Stimulated activated CD4-positive, alpha-beta T cell treated with anti-CD3 and anti-CD28 coated beads, TNF-alpha, amount 100 ng/mL, for 4 hours (primary cell): Measurements from ENCODE around the gene KRTAP10-9.
"Not testable (repeated sequence)": the region's sequence is repeated elsewhere in the genome, so short reads cannot be mapped to it uniquely, and the experiment has no call there.

Experiments used
- DNase-seq, 3 experiments: peaks; one replicate each; pipeline ENCODE4 v3.0.0-alpha.2; 2020; ENCODE audit warnings: low read depth in 3 of 3

Gene KRTAP10-9

DNA sequence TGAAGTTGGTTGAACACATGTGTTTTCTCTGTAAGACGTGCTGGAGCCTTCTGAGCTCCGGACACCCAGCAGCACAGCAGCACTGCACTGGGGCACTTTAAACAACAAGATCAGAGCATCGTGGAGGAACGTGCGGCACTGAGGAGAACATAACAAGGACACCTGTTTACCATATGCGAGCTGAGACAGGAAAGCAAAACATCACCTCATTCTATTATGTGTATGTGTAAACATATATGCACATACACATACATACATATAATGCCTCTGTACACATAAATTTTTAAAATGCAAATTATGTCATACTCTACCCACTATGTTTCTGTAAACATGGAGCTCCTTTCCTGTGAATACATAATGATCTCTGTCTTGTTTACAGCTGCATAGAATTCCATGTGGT is 31.4 kb upstream of the KRTAP10-9 start:
- no peak for DNase-seq

DNA sequence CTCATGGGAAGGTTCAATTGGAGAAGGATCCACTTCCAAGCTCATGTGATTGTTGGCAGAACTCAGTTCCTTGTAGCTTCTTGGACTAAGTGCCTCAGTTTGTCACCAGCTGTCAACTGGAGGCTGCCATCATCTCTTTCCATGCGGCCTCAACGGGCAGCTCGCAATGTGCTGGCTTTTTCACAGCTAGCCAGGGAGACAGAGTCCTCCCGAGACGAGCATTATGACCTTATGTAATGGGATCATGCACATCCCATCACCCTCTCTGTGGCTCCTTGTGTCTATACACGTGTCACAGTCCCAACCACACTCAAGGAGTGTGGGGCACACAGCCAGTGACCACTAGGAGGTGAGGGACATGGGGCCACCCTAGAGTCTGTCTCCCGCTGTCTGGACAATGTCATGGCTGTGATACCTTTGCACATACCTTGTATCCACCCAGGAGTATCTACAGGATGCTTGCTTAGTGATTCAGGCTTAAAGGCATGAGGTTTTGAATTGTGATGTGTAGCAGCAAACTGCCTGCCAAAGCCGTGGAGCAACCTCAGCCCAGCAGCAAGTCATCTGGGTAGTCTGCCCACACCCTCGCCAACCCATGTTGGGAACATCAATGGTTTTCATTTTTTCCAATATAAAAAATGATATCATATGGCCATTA is 30.7 kb upstream of the KRTAP10-9 start:
- no peak for DNase-seq

DNA sequence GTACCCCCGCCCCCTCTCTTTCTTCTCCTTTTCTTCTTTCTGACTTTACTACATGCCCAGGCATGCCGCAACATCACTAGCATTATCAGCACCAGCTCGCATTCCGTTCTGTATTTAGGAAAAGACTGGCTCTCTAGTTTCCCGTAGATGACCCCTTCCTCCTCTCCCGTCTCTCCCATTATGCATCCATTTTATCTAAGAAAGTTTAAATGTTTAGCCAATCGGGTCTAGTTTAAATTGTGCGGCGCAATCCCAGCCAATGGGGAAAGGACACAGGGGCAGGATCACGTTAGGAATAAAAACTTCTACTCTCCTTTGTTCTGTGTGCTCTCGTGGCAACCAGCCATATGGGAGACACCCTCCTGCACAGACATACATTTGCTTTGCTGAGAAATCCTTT is 28.8 kb upstream of the KRTAP10-9 start:
- DNase-seq, result no peak

DNA sequence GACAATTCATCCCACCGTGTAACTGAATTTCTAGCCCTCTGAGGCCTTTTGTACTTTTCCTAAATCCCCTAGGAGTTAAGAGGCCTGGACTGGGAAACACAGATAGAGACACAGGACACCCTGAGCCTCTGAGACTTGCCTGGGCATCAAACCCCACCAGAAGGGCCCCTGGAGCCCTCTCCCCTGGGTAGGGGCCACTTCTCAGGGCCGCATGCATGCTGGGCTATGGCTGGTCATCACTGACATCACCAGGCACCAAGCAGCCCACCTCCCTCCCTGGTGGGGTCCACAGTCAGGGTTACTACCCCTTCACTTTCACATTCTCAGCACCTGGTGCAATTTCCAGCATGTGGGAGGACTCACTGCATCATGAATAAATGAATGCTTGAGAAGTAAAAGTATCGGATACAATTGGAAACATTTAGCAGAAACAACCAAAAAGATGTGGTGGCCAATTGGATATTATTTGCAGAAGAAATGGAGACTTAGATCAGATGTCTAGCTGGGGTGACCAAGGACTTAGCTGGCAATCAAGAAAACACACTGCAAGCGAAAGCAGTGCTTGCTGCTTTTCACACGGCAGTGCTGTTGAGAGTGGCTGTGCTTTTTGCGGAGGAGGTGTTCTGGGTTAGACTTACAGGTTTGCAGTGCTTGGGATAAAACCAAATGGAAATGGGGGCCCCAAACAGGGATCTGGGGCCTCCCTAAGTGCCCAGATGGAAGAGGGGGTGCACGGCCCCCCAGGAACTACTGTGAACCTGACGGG is 27.4 kb upstream of the KRTAP10-9 start:
- DNase-seq, result no peak

DNA sequence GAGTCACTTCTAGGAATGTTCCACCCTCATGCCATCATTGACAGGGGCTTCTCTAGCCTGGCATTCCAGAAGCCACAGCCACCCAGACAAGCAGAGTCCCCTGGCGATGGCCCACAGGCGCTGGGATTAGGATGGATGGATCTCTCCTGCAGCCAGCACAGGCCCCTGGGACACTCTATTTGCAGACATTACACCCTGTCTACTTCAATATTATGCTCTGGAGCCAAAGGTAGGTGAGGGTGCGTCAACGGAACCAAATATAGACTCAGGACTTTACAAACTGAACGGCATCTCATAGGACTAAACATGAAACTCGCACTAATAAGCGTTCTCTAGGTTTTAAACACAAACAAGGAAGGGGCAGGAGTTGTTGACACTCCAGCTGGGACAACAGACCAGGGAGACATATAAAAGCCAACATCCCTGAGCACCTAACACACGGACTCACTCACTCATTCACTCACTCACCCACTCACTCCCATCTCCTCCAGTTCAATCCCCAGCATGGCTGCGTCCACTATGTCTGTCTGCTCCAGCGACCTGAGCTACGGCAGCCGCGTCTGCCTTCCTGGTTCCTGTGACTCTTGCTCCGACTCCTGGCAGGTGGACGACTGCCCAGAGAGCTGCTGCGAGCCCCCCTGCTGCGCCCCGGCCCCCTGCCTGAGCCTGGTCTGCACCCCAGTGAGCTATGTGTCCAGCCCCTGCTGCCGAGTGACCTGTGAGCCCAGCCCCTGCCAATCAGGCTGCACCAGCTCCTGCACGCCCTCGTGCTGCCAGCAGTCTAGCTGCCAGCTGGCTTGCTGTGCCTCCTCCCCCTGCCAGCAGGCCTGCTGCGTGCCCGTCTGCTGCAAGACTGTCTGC is 26.5 kb upstream of the KRTAP10-9 start, which contains the start of gene KRTAP10-7:
TSS of gene KRTAP10-7 (plus strand) at position 480 of the 861 bp plus-strand sequence. CDS start at position 505, 25 bp downstream.
- DNase-seq, result not testable (repeated sequence)

DNA sequence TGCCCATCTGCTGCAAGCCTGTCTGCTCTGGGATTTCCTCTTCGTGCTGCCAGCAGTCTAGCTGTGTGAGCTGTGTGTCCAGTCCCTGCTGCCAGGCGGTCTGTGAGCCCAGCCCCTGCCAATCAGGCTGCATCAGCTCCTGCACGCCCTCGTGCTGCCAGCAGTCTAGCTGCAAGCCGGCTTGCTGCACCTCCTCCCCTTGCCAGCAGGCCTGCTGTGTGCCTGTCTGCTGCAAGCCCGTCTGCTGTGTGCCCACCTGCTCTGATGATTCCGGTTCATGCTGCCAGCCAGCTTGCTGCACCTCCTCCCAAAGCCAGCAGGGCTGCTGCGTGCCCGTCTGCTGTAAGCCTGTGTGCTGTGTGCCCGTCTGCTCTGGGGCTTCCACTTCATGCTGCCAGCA is 25.8 kb upstream of the KRTAP10-9 start:
- DNase-seq, result not testable (repeated sequence)

DNA sequence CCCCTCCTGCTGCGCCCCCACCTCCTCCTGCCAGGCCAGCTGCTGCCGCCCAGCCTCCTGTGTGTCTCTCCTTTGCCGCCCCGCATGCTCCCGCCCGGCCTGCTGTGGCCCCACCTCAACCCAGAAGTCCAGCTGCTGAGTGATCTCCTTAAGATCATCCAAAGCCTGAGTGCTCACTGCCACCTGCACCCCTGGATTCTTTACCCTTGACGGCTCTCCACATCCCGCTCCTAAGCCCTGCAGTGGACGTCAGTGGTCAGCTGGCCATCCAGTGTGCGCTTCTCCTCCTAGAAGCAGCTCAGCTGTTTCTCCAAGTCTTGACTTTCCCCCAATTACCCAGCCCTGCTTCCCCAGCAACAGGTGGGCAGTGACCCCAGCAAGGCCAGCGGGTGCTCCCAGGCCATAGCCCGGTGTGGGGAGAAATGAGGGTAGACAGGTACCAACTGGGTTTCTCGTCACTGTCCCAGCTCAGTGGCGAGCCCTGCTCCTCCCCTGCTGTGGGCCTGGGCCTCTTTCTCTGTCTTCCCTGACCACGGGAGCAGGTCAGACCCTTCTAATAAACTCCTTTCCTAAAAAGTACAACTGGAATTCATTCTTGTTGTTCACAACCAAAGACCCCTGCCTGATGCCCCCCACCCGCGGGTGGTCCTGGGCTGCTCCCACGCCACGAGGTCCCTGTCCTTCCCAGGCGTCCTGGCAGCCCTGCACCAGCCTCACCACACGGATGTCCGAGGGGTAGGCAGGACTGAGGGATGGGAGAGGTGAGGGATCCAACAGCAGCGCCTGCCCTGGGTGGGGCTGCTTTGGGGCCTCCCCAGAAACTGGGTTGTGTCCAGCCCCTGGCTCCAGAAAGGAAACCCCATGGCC is 25.1 kb upstream of the KRTAP10-9 start:
- DNase-seq, result no peak

DNA sequence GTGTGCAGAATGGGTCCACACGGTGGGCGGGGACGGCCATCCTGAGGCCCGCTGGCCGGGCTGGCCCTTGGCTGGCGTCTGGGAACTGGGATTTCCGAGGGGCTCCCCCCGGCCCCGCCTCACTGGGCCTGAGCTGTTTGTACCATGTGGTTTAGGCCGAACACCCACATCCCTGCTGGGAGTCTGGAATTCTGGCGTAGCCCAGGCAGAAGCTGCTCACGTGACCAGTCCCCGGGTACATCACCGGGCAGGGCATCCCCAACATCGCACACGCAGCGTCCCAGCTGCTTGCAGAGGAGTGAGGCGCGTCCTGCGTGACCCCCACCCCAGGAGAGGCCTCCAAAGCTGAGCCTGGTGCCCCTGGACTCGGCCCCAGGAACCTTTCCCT is 24.4 kb upstream of the KRTAP10-9 start:
- no peak for DNase-seq

DNA sequence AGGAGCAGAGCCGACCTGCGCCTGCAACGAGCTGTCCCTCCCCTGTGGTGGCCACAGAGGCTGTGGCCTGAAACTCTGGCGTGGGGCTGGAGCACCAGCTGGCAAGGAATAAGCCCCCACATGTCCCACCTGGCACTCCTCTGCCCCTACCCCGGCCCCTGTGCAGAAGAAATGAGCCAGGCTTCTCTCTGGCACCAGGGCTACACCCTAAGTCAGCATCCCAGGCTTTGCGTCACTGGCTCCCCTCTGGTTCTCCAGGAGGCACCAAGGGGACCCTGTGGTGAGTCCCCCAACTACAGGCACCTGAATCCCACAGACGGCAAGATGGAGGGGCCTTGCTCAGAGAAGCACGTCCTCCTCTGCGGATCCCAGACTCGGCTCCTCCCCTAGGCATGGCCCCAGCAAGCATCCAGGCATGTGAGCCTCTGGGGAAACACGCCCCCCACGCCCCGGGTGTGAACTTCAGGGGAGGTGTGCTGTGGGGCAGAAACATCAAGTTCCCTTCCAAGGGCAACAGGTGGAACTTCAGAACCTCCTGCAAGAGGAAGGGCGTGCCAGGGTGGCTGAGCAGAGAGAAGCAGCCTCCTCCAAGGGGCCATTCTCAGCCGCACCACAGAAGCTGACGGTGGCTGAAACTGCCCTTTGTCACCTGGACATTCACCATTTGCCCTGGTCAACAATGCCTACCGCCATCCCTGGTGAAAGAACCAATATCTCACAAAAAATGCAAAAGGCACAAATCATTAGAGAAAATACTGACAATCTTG is 23.6 kb upstream of the KRTAP10-9 start:
- no peak for DNase-seq

DNA sequence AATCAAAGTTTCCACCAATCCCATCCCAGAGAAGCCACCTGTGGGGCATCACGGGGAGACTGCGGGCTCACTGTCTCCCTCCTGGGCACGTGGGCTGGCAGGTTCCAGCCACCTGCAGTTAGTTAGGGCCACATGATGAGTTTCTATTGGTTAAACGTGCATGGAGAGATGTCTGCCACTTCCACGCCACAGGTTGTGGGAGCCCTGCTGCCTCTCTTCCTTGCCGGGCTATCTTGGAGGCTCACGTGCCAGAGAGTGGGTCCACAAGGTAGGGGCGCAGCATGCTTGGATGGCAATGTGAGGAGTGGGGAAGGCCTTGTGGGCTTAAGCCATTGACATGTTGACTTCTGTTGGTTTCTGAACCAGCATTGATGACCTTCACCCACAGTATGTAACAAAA is 23.0 kb upstream of the KRTAP10-9 start:
- DNase-seq, result no peak

DNA sequence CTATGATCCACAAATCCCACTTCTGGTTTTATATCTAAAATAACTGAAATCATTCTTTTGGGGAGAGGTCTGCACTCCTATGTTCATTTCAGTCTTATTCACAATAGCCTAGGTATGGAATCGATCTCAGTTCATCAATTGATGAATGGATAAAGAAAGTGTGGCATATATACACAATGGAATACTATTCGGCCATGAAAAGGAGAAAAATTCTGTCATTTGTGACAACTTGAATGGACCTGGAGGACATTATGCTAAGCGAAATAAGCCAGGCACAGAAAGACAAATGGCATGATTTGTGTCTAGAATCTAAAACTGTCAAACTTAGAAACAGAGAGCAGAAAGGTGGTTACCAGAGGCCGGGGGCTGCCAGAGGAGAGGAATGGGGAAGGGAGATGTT is 20.4 kb upstream of the KRTAP10-9 start:
- no peak for DNase-seq

DNA sequence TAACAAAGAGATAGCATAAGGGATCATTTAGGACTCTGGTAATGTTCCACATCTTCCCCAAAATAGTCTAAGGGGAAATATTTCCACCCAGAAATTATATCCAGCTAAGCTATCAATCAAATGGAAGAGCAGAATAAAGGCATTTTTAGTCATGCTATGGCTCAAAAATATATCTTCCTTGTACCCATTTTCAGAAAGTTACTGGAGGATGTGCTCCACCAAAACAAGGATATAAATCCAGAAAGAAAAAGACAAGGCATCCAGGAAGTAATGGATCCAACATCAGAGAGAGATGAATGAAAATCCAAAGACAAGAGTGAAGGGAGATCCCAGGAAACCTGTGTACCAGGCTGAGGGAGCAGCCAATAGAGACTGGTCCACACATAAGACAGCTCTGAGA is 17.7 kb upstream of the KRTAP10-9 start:
- DNase-seq, result no peak

DNA sequence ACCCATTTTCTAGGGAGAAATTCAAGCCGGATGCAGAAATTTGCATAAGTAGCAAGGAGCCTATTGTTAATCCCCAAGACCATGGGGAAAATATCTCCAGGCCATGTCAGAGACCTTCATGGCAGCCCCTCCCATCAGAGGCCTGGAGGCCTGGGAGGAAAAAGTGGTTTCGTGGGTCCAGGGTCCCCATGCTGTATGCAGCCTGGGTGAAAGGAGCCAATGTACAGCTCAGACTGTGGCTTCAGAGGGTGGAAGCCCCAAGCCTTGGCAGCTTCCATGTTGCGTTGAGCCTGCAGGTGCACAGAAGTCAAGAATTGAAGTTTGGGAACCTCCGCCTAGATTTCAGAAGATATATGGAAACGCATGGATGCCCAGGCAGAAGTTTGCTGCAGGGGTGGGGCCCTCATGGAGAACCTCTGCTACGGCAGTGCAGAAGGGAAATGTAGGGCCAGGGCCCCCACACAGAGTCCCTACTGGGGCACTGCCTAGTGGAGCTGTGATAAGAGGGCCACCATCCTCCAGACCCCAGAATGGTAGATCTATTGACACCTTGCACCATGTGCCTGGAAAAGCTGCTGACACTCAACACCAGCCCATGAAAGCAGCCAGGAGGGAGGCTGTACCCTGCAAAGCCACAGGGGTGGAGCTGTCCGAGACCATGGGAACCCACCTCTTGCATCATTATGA is 16.6 kb upstream of the KRTAP10-9 start:
- not testable (repeated sequence) for DNase-seq

DNA sequence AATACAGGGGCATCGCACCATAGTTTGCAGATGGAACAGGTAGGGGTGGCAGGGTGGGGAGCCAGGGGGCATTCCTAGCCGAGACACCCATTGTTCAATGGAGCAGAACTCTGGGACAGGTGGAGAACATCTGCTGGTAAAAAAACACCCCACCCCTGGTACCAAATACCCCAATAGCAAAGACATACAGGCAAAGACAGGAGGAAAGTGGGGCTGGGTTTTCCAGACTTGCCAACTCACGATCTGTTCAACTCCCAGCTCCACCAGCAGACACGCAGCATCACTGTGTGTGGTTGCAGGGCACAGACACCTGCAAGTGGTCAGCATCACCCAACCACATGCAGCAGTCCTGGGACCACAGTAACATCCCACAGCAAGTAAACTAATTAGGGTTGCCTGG is 15.3 kb upstream of the KRTAP10-9 start:
- no peak for DNase-seq

DNA sequence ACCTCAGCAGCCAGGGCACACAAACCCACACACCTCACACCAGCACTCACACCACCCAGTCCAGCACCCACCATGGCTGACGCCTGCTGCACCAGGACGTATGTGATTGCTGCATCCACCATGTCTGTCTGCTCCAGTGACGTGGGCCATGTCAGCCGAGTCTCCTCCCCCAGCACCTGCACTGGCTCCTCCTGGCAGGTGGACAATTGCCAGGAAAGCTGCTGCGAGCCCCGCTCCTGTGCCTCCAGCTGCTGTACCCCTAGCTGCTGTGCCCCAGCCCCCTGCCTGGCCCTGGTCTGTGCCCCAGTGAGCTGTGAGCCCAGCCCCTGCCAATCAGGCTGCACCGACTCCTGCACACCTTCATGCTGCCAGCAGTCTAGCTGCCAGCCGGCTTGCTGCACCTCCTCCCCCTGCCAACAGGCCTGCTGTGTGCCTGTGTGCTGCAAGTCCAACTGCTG is 14.8 kb upstream of the KRTAP10-9 start, which contains the start of gene KRTAP10-8:
TSS of gene KRTAP10-8 (plus strand) at position 51 of the 458 bp plus-strand sequence. CDS start at position 73, 22 bp downstream.
- DNase-seq, result no peak

DNA sequence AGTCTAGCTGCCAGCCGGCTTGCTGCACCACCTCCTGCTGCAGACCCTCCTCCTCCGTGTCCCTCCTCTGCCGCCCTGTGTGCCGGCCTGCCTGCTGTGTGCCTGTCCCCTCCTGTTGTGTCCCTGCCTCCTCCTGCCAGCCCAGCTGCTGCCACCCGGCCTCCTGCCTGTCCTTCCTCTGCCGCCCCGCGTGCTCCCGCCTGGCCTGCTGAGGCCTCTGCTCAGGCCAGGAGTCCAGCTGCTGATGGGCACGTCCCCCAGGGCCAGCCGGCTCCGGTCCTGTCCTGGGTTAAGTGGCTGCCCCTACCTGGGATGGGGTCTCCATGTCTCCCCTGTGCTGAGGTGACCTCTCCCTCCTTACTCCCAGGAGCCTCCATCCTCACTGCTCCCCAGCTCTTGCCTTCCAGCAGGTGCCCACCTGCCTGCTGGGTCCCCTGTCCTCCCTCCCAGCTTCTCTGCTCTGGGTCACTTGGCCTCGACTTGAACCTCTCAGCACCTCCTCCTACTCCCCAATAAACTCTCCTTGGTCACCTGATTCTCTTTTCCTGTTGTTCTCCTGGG is 14.1 kb upstream of the KRTAP10-9 start:
- no peak for DNase-seq

DNA sequence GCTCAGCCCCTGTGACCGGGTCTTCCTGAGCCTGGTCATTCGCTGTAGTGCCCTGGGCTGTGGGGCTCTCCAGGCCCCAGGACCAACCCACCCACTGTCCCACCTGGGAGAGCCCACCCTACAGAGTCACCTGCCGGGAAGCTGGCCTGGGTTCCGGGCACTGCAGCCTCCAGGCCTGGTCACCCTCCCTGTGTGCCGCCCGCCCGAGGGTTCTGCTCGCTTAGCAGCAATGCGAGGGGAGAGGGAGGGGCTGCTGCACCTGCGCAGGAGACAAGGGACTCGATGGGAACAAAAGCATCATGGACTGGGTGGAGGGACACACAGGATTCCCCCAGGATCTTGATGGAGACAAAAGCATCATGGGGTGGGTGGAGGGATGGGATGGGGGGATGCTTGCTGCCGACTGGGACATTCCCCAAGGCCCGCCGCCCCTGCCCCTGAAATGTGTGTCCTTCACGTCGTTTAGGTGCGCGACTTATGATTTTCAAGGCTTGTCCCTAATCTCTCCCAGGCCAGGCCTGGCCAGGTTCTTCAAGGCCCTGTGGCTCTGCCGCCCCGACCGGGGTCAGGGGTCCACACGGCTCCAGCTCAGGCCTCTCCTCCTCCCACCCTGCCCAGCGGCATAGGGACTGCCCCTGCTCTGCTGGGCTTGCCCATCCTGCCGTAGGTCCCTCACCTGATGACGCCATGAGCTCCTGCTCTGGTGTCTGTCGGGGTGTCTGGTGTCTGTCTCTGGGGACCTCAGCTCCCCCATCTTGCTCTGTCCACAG is 13.3 kb upstream of the KRTAP10-9 start:
- DNase-seq, result no peak

DNA sequence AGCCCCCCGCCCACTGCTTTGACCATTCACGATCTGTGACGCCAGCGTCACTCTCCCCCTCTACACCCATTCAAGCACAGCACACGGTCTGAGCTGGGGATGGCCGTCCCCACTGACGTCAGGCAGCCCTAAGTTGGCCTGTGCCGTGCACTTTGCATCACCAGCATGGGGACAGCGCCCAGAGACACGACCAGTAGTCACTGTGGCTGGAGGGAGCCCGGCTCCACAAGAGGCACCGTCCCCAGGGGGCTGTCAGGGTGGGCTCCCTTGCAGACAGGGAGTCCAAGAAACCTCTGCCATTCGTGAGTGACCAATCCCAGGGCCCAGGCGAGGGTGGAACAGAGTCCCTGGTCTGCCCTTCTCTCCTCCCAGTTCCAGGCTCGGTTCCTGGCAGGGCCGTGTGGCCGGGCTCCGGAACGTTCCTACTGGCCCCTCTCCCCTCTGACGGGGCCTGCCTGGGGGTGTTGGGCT is 12.7 kb upstream of the KRTAP10-9 start:
- DNase-seq, result no peak

DNA sequence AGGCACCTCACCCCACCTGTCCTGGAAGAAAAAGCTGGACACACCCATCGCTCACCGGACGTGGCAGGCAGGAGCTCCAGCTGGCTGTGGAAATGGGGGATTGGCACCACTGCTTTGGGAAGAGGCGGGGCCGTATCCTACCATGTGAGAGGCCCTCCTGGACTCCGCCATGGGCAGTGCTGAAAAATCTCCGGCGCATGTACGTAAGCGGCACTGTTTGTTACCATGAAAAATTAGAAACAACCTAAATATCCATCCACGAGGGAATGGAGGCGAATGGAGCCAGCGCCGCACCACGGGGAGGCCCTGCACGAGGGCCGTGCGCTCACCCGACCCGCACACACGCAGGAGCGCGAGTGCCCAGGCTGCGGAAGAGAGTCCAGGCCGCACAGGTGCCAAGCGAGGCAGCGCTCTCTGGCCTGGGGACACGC is 11.9 kb upstream of the KRTAP10-9 start:
- DNase-seq, result no peak
